Activated CD8-positive, alpha-beta memory T cell treated with anti-CD3 and anti-CD28 coated beads for 24 hours (primary cell): Measurements from ENCODE around the gene ZNF132.
A peak's percentile ranks its signal among the peaks of the same experiment; 100 is the strongest.
"Not testable (repeated sequence)": the region's sequence is repeated elsewhere in the genome, so short reads cannot be mapped to it uniquely, and the experiment has no call there.

Source experiments
- DNase-seq: peaks from one replicate; pipeline ENCODE4 v3.0.0-alpha.2; 2020

ZNF132 gene

DNA sequence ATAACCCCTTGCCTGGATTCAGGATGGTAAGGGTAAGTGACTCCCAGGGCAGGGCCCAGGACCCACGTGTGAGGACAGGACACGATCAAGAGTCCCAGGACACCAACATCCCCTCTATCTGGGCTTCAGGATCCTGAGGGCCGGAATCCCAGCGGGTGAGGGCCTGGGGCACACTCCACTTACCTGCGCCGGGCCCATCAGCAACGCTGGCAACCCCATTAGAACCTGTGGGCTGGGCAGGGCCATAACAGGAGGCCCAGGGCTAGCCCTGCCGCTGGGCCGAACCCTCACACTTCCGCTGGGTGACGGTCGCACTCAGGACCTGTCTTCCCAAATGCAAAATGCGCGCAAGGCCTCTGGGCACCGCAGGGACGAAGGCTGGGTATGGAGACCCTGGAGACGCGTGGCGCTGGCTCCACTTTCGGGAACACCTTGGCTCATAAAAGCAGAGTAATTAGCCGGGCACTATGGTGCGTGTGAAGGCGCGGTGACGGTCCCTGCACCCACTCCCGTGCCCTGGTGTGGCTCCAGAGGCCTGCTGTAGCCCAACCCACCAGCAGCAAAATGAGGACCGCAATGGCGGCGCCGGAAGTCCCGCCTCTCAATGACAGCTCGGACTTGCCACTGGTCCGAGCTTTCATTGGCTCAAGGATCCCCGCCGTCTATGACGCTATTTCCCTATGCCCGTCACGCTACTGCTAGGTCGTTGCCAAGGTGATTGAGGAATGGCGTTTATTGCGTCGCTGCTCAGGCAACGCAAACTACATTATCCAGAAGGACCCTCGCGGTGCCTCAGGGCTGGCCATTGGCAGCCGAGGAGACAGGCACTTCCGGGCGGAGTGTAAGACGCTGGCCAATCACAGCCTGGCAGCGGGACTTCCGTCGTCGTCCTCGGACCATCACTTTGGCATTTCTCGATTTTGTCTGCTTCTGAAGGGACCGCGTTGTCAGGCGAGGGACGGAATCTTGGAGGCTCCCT, at the start of gene ZNF132:
Gene ZNF132, minus strand, starts transcription at position 578 of the 979 bp plus-strand sequence. Its CDS starts 332 bp downstream, at position 246.
- peak; percentile 92 for DNase-seq

DNA sequence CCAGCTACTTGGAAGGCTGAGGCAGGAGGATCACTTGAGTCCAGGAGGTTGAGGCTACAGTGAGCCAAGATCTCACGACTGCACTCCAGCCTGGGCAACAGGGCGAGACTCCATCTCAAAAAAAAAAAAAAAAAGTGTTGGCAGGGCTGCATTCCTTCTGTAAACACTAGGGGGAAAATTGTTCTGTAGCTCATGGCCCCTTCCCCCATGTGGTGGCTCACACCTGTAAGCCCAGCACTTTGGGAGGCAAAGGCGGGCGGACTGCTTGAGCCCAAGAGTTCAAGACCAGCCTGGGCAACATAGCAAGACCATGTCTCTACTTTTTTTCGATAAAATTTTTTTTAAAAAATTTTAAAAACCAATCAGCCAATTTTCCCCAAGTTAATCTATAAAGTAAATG, 44.4 kb upstream of the ZNF132 start:
- not testable (repeated sequence) for DNase-seq

DNA sequence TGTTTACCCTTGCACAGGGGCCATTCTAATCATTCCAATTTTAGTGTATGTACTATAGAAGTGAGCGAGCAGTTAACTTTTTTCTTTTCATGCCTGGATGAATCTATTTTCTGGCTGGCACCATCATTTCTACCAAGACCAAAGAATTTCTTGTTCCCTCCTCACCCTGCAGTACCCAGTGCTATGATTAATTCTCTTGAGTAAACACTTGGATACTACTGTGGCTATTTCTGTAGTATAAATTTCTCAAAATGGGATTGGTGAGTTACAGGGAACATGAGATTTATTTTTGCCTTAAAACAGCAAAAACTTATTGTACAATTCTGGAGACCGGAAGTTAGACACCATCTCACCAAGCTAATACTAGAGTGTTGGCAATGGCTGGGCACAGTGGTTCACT, 43.8 kb upstream of the ZNF132 start:
- DNase-seq = no peak

DNA sequence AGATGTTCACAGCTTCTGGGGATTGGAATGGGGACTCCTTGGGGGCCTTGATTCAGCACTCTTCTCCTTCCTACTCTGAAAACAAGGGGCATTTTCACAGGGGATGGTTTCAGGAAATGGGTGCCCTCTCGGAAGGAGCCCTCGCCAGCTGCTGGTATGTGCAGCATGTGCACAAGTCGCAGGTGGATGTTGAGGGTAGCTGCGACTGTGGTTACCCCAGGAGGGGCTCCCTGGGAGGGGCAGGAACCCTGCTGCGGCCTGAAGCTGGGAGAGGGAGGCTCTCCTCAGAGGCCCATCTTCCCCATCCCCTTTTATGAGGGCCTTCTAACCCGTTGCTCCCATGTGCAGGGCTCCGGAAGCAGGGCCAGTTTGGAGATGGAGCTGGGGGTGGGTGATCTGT, 42.4 kb upstream of the ZNF132 start:
- DNase-seq = no peak

DNA sequence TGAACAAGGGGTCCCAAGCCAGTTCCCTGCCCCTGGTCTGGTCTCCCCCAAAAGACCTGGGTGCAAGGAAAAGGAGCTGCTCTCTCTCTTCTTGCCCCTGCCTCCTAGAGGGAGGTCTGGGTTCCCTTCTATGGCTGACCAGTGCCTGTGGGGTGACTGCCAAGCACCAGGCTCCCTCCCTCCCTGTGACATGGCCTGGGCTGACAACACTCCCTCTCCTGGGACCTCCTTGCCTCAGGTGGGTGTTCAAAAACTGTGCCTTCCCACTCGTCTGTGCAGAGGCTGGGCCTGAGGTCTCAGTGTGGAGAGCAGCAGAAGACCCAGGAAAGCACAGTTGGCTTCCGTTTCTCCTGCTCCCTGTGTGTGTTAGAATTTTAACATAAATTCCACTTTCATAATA, 40.9 kb upstream of the ZNF132 start:
- DNase-seq = no peak

DNA sequence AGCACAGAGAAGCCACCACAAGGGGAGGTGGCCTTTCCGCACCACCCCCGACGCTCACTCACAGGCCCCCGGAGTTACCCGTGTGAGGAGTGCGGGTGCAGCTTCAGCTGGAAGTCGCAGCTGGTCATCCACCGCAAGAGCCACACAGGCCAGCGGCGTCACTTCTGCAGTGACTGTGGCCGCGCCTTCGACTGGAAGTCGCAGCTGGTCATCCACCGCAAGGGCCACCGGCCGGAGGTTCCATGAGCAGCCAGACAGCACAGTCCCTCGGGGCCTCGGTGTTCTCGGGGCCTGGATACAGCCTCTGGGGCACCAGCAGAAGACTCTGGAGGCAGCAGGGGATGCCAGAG, 40.5 kb upstream of the ZNF132 start:
- DNase-seq = no peak

DNA sequence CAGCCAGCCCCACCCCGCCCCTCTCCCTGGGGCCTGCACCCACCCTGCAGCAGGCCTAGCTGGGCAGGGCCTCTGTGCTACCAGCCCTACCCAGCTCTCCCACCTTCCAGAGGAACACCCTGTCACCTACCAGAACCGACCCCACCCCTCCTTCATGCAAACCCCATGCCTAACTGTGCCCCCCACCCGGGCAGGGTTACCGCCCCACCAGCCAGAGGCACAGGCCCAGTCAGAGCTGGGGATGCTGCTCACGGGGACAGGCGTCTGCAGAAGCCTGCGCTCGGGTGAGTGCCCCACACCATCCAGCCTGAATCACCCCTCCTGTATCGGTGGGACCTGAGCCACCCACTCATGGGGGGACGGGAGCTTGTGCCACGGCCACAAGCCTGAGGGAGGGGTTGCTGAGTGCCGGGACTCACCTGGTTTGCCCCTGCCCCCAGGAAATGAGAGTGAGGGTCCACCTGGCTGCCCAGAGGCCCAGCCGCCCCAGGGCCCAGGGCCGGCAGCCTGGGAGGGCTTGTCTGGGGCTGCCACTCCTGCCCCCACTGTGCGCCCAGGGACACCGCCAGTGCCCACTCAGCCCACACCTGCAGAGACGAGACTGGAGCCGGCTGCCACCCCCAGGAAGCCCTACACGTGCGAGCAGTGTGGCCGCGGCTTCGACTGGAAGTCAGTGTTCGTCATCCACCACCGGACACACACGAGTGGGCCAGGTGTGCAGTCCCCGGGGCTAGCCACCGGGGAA, 40.0 kb upstream of the ZNF132 start:
- DNase-seq = no peak

DNA sequence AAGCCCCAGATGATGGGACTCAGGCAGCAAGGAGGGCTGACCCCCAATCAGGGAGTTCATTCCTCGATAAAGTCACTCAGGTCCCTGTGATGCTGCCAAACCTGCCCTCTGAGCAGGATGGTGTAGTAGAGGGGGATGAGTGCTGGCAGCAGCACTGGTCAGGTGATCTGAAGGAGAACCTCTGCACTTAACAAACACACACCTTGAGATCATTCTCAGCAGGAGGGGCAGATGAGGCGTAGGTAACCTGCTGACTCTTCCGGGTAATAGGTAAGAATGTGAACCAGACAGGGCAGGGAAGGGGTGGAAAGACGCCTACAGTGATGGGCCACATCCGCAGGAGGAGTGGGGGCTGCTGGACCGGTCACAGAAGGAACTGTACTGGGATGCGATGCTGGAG, 39.4 kb upstream of the ZNF132 start:
- no peak for DNase-seq

DNA sequence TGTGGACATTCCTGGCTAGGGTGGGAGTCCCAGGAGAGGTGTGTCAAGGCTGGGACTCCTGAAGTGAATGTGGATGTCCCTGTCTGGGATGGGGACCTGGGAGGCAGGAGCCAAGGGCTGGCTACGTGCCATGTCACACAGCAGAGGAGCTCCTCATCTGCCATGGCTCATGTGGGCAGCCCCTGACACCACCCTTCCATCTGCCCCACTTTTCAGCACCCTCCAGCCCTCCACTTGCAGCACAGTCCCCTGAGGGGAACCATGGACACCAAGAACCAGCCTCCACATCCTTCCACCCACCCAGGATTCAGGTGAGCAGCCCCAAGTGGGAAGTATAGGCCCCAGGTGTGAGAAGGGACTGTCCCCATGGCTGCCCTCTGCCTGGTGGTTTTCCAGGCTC, 37.9 kb upstream of the ZNF132 start:
- DNase-seq = no peak

DNA sequence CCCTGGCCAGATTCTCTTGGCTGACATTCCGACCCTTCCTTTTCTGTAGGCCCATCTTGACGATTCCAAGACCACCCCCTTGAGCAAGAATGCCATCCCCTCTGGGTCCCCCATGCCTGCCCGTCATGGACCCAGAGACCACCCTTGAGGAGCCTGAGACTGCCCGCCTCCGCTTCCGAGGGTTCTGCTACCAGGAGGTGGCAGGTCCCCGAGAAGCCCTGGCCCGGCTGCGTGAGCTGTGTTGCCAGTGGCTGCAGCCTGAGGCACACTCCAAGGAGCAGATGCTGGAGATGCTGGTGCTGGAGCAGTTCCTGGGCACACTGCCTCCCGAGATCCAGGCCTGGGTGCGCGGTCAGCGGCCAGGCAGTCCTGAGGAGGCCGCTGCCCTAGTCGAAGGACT, 37.2 kb upstream of the ZNF132 start:
- no peak for DNase-seq

DNA sequence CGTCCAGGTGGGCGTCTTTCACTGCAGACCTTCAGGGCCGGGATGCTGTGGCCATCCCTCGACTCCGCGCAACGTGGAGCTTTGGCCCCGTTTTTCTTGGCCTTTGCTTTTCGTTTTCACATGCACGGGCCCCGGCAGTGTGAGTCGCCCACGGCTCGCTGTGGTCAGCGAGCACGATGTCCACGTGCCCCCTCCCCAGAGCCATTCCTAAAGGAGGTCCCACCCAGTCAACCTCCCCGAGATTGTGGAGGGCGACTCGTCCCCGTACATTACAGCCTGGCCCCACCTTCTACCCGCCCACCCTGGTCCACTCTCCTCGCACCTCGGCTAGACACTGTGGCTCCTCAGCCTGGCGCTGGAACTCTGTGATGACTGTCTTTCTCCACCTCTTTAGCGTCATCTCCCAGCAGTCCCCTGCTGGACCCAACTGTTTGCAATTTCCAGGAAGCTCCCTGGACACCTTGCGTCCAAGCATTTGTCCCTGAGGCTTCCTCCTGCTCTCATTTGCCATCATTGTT, 36.6 kb upstream of the ZNF132 start:
- DNase-seq = no peak

DNA sequence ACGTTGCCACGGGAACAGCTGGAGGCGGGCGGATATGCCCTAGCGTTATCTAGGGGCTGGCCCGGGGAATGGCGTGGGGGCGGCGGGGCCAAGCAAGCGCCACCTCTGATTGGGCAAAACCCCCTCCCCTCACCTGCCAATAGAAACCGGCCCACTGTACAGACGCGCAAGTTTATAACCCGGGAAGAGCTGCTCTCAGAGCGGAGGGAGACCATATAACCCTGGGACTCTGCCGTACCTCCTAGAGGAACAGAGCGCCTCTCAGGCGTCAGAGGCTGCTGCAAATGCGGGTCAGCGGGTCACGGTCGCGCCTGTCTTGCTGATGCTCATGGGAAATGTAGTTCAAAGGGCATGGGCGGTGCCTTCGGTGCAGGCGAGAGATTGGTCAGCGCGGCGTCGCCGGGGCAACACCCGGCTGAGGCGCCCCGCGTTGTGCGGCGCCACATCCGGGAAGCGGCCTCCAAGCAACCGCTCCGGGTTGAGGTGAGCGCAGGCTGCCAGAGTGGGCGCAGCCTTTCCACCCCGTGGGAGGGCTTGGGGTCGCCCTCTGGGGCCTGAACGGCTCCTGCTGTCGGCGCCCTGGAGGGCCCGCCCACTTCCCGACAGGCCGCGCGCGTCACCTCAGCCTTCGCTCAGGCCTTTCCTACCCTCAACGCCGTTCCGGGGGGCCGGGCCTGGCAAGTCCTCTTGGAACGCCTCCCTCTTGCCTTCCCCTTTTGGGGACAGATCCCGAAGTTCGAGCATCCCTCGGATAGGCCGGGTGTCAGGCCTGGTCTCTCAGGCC, 36.0 kb upstream of the ZNF132 start, which contains the start of gene ZNF446:
Gene ZNF446, plus strand, starts transcription at position 639 of the 784 bp plus-strand sequence. CDS start 867 bp downstream, outside the sequence.
- DNase-seq = peak; percentile 96

DNA sequence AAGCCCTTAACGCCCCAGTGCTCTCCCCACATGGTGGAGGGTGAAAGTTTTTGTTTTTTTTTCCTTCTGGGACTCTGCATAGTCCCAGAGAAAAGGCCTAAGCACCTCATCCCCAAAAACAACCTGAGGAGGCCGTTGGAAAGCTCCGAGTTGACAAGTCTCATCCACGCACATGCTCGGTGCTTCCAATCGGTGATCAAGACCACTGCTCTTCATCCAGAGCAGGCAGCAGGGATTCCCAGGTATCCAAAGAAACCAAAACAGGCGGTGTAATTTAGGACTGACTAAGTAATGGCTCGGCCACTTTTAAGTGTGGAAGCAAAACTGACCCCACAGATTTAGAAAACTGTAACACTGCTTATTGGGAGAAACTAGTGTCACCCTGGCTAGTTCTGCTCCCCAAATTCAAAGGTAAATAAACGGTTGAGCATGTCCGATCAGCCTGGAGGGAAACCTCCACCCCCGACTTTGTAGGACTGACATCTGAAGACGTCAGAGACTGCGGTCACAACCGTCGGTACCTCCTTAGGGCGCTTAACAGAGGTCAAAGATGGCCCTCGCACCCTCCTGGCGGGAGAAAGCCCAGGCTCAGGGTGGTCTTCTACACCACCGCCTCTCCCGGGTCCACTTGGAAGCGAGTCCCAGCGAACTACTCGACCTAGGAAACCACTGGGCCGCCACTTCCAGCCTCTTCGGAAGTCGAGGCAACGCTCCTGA, 35.2 kb upstream of the ZNF132 start:
- no peak for DNase-seq

DNA sequence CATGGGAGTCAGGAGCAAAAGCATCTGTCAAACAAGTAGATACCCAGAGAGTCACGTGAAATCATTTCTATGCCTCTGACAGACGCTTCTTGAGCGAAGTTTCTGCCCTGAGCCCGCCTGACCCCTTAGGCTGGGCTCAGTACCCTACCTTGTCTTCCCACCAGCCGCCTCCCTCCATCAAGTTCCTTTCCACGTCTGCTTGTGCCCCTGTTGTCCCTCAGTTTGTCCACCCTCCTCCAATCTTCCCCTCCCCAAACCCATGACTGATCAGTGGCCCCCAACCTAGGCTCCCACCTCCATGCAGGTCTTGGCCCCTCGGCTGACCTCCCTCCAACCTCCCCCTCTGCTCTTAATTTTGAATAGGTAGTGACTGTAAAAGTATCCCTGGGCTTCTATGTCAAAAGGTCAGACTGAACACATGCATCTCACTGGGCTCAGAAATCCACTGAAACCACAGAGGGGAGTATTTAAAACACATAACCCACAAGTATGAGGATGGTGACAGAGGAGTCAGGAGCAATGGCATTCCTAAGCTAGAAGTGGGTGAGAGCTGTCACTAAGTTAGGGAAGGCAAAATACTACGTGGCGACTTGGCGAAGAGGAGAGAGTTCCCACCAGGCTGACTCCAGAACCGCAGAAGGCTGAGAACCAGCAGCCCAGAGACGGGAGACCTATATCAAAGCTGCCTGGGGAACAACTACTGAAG, 34.5 kb upstream of the ZNF132 start:
- DNase-seq = no peak

DNA sequence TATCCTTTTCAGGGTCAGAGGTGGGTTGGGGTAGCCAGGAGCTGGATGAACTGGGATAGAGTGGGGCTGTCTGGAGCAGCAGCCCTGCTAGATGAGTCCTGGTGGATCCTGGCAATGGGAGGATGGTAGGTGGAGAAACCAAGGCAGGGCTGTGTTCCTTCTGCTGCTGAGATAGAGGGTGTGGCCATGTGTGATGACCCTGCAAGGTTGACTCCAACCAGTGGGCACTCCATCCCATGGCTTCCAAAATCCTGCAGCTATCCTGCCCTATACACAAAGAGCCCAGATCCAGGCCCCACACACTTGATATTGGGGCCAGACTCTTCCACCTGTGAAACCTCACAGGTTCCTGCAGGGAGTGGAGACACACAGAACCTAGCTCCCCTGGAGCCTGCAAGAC, 33.8 kb upstream of the ZNF132 start:
- no peak for DNase-seq

DNA sequence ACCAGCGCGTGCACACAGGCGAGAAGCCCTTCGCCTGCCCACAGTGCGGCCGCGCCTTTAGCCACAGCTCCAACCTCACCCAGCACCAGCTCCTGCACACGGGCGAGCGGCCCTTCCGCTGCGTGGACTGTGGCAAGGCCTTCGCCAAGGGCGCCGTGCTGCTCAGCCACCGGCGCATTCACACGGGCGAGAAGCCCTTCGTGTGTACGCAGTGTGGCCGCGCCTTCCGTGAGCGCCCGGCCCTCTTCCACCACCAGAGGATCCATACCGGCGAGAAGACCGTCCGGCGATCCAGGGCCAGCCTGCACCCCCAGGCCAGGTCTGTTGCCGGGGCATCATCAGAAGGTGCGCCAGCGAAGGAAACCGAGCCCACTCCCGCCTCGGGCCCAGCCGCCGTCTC, 31.8 kb upstream of the ZNF132 start:
- DNase-seq = no peak

DNA sequence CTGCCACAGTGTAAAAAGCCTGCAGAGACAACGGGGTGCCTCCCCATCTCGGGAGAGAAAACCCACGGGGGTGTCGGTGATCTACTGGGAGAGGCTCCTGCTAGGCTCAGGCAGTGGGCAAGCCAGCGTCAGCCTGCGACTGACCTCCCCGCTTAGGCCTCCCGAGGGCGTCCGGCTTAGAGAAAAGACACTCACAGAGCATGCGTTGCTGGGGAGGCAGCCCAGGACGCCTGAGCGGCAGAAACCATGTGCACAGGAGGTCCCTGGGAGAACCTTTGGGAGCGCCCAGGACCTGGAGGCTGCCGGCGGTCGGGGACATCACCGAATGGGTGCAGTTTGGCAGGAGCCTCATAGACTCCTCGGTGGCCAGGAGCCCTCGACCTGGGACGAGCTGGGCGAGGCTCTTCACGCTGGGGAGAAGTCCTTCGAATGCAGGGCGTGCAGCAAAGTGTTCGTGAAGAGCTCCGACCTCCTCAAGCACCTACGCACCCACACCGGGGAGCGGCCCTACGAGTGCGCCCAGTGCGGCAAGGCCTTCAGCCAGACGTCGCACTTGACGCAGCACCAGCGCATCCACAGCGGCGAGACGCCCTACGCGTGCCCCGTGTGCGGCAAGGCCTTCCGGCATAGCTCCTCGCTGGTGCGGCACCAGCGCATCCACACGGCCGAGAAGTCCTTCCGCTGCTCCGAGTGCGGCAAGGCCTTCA, 31.0 kb upstream of the ZNF132 start:
- not testable (repeated sequence) for DNase-seq

DNA sequence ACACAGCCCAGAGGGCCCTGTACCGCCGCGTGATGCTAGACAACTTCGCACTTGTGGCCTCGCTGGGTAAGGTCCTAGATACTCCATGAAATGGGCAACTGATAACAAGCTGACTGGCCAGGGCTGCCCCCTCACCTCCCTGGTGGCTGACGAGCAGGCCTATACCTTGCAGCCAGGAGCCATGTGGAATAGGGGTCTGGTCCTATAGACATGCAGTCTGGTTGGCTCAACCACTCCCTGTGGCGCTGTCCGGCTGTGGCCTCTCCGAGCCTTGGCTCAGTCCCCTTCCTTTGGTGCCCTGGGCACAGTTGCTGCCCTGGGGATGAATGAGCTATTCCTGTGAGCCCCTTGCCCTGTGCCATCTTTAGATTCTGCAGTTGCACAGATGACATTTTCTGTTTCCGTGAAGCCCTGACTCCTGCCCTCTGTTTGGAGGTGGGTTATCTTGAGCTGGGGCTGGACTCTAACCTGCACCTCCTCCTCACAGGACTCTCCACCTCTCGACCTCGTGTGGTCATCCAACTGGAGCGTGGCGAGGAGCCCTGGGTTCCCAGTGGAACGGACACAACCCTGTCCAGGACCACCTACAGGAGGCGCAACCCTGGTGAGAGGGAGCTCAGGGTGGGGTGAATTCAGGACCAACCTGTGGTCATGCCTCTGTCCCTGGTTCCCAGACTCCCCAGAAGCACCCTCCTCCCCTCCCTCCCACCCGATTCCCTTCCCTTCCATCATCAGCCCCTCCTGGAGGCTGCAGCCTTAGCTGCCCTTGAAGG, 29.5 kb upstream of the ZNF132 start:
- no peak for DNase-seq

DNA sequence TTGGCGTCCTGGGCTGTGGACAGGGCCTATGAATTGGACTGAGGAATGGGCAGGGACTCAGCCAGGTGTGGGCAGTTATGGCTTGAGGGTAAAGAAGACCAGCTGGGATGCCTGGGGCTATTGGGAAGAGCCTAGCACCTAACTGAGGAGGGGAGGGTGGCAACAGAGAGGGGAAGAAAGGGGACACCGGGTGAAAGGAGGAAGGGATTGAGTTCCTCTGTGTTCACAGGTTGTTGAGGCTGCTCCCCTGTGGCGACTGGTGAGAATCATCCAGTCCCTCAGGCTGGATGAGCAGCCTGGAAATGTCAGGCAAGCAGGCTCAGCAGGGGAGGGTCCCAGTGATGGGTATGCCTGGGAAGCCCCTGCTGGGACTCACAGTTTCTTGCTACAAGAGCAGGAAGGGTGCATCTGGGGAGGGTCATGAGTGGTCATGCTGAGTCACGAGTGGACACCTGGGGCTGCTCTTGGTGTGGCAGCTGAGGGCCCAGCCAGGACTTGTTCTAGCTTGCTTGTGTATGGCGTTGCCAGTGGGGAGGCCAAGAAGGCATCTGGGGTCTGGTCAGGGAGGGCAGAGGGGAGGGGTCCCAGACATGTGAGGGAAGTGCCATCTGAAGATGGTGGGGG, 28.4 kb upstream of the ZNF132 start:
- DNase-seq = no peak
